ENCODE measurements around the gene NSD2. TPM values are rescaled to one million over a fixed set of nuclear protein-coding genes. Genes with fewer than 3 reads are reported as not detected.

Gene NSD2
- polyA plus RNA-seq (ENCODE audit: low read depth in 6 of 6), result 10 to 100 TPM in 1 of 6 donors, 1 to 10 TPM in 5; 2.0 to 15.7 (median 5.3) TPM

GRCh38 chr4:1870578-1871443 is at the start of gene NSD2:
Gene NSD2 (plus strand): TSS chr4:1871393. CDS start chr4:1900655, 29,262 bp downstream.
- peak within 1 kb of the TSS; percentile 94 to 99 (median 97) for H3K27ac Mint-ChIP-seq
- no peaks in the 10 kb centered on the region for H3K36me3 Mint-ChIP-seq
- ATAC-seq (ENCODE audit: low read depth in 2 of 2), result peak; percentile 70 to 74
- H3K9me3 Mint-ChIP-seq, result no peaks in the 10 kb centered on the region
- peak within 1 kb of the TSS; percentile 76 to 93 (median 88) for H3K4me3 Mint-ChIP-seq
- peak; percentile 83 for DNase-seq
- H3K27me3 Mint-ChIP-seq, result no peaks in the 10 kb centered on the region
- H3K4me1 Mint-ChIP-seq, result peaks cover 12 to 21% (median 16%) of the 10 kb centered on the region in 3 donors

DNA sequence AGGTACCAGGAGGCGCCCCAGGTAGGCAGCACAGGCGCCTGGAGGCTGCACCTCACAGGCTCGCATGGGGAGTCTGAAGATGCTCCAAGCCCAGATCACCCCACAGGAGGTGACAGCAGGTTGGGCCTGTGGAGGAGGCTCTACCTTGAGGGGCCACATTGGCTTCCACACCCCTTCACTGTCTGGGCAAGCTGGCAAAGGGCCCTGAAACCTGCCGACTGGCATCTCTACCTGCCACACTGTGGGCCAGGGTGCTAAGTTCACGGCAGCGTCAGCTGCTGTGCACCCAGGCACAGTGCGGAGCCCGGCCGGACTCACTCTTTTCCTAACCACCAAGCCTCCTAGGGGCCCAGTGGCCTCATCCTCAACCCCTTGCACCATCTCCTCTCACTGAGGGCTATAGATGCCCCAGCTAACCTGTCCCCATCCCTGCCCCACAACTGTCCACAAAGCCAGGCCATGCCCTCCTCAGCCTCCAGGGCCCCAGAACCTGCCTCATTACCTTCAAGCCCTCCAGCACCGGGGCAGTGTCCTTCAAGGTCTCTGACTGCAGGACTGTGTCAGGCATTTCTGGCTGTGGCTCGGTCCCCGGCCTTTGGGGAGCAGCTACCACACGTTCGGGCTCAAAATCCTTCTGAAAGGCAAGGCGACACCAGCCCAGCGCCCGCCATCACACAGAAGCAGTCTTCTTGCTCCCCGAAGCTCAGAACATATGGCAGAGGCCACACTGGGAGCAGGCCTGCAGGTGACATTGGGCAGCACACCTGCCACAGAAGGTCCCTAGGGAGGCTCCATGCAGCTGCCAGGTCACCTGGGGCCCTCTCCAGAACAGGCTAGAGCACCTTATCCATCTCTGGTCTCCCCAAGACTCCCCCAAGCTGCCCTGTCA is 49.3 kb upstream of the NSD2 start:
- Mint-ChIP-seq H3K27me3 (no peaks in the 10 kb centered on the region), H3K4me3 (peak overlapping the region in 1 of 8 donors; percentile 42), H3K4me1 (peaks cover 0 to 4% (median 0%) of the 10 kb centered on the region in 3 donors), H3K27ac (peak overlapping the region in 2 of 6 donors; percentile 62 to 79), H3K36me3 (peaks cover 18 to 45% of the 10 kb centered on the region in 2 donors), H3K9me3 (no peaks in the 10 kb centered on the region)
- DNase-seq (no peak), ATAC-seq (ENCODE audit: low read depth in 2 of 2) (no peak)

GRCh38 chr4:1822568-1823544 is 48.3 kb upstream of the NSD2 start:
- no peak for DNase-seq

GRCh38 chr4:1823545-1823932 is 47.7 kb upstream of the NSD2 start:
- H3K27ac Mint-ChIP-seq, result no peak overlapping the region
- no peak for DNase-seq
- H3K36me3 Mint-ChIP-seq, result peaks cover 18 to 45% of the 10 kb centered on the region in 2 donors
- H3K4me3 Mint-ChIP-seq, result no peak overlapping the region
- H3K4me1 Mint-ChIP-seq, result peaks cover 0 to 4% (median 0%) of the 10 kb centered on the region in 3 donors
- no peaks in the 10 kb centered on the region for H3K9me3 Mint-ChIP-seq
- ATAC-seq (ENCODE audit: low read depth in 2 of 2), result no peak
- H3K27me3 Mint-ChIP-seq, result no peaks in the 10 kb centered on the region

More at GRCh38 chr4:1822568-1823544, 48.3 kb upstream of the NSD2 start:
- Mint-ChIP-seq H3K27me3 (no peaks in the 10 kb centered on the region), H3K27ac (peak overlapping the region in 1 of 6 donors; percentile 52), H3K4me3 (peak overlapping the region in 1 of 8 donors; percentile 56), H3K9me3 (no peaks in the 10 kb centered on the region), H3K36me3 (peaks cover 18 to 45% of the 10 kb centered on the region in 2 donors), H3K4me1 (peaks cover 0 to 4% (median 0%) of the 10 kb centered on the region in 3 donors)
- no peak for ATAC-seq (ENCODE audit: low read depth in 2 of 2)

DNA sequence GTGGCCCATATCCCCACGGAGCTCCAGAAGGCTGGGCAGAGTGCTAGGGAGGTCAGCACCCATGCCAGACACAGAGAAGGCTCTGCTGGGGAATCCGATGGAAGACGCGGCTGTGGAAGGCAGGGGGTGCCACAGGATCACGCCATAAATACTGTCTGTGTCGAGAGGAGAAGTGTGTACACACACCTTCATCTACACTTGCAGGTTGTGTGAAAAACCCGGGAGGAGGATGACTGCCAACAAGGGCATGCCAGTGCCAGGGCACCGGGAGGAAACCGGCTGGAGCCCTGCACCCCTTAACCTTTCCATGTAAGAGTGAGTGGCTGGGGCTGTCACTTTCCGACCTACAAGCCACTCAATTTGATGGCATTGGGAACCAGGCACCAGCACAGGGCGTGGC is 46.4 kb upstream of the NSD2 start:
- H3K27me3 Mint-ChIP-seq, result no peaks in the 10 kb centered on the region
- H3K27ac Mint-ChIP-seq, result peak overlapping the region in 1 of 6 donors; percentile 56
- peaks cover 12 to 39% of the 10 kb centered on the region in 2 donors for H3K36me3 Mint-ChIP-seq
- H3K9me3 Mint-ChIP-seq, result no peaks in the 10 kb centered on the region
- peaks cover 0 to 4% (median 3%) of the 10 kb centered on the region in 3 donors for H3K4me1 Mint-ChIP-seq
- no peak for DNase-seq
- ATAC-seq (ENCODE audit: low read depth in 2 of 2), result no peak
- H3K4me3 Mint-ChIP-seq, result no peak overlapping the region

- Mint-ChIP-seq H3K4me3 (no peak overlapping the region), H3K9me3 (no peaks in the 10 kb centered on the region), H3K4me1 (peaks cover 5 to 8% (median 7%) of the 10 kb centered on the region in 3 donors), H3K36me3 (peaks cover 10 to 39% of the 10 kb centered on the region in 2 donors), H3K27me3 (no peaks in the 10 kb centered on the region), H3K27ac (peak overlapping the region in 1 of 6 donors; percentile 27)
- ATAC-seq (ENCODE audit: low read depth in 2 of 2) (no peak), DNase-seq (no peak)
Observed at GRCh38 chr4:1825326-1825725, 45.9 kb upstream of the NSD2 start.

DNA sequence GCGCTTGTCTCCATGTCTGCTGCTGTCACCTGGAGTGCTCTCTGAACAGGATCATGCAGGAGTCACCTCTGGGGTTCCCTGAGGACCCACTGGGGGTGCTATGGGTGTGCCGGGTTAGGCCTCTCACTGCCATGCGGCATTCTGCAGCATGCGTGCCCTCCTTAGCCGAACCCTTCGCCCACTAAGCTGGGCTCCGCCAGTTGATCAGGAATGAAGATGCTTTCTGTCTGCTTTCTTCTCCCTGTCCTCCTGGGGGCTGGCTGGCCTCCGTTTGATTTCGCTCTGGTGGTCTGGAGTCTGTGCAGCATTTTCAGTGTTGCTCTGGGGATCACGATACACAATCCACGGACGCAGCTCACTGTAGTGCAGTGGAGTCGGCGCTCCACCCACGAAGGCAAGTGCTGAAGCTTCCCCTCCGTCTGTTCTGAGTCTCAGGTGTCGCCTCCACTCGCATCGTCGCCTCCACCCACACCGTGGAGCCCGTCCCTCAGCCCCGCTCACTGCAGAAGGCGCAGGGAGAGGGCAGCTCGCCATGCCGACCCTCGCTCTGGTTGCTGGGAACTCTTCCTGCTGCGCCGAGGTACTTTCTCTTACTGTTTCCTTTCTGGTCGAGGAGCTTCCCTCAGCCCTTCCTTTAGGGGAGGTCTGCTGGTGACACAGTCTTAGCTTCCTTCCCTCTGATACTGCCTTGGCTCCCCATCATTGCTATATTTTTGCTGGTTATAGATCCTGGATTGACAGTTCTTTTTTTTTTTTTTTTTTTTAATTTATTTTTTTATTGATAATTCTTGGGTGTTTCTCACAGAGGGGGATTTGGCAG is 44.5 kb upstream of the NSD2 start:
- no peaks in the 10 kb centered on the region for H3K9me3 Mint-ChIP-seq
- peaks cover 8 to 12% (median 12%) of the 10 kb centered on the region in 3 donors for H3K4me1 Mint-ChIP-seq
- peaks cover 10 to 39% of the 10 kb centered on the region in 2 donors for H3K36me3 Mint-ChIP-seq
- no peak overlapping the region for H3K27ac Mint-ChIP-seq
- ATAC-seq (ENCODE audit: low read depth in 2 of 2) (no peak), DNase-seq (no peak)
- H3K4me3 Mint-ChIP-seq, result no peak overlapping the region
- no peaks in the 10 kb centered on the region for H3K27me3 Mint-ChIP-seq

DNA sequence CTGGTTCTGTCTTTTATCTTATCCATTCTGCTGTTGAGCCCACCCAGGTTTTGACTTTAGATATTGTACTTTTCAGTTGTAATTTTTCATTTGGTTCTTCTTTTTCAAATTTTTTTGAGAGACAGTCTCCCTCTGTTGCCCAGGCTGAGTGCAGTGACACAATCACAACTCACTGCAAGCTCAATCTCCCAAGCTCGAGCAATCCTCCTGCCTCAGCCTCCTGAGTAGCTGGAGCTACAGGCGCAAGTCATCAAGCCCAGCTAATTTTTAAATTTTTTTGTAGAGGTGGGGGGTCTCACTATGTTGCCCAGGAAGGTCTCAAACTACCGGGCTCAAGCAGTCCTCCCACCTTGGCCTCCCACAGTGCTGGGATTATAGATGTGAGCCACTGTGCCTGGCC is 41.0 kb upstream of the NSD2 start:
- Mint-ChIP-seq H3K9me3 (no peaks in the 10 kb centered on the region), H3K27ac (peak overlapping the region in 4 of 6 donors; percentile 5 to 96 (median 66)), H3K36me3 (peaks cover 9 to 14% of the 10 kb centered on the region in 2 donors), H3K27me3 (no peaks in the 10 kb centered on the region), H3K4me3 (no peak overlapping the region), H3K4me1 (peaks cover 14 to 40% (median 34%) of the 10 kb centered on the region in 3 donors)
- DNase-seq (no peak), ATAC-seq (ENCODE audit: low read depth in 2 of 2) (no peak)

DNA sequence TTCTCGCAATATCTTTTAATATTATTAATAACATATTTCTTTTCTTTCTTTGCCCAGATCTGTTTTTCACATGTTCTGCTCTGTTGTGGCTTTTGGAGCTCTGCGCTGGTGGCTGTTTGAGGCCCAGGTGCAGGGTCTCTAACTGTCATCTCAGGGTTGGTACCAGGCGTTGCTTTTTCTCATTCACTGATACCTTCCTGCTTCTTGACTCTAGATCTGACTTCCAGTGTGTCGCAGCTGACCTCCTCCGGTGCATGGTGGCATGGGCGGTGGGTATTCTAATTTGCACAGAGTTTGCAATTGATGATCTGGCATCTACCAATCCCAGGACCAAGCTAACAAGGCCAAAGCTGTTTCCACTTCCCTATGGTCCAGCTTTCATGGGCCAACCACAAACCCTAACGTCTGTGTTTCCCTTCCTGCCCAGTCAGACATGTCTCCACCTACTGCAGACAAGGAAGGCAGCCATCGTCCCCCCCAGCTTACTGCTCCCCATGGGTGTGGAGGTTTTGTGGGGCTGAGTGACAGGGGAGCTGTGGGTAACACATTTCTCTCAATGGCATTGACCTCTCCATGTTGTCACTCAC is 40.5 kb upstream of the NSD2 start:
- Mint-ChIP-seq H3K9me3 (no peaks in the 10 kb centered on the region), H3K4me3 (no peak overlapping the region), H3K36me3 (peaks cover 9 to 14% of the 10 kb centered on the region in 2 donors), H3K27me3 (no peaks in the 10 kb centered on the region), H3K27ac (peak overlapping the region; percentile 15 to 96 (median 54)), H3K4me1 (peaks cover 14 to 40% (median 34%) of the 10 kb centered on the region in 3 donors)
- no peak for ATAC-seq (ENCODE audit: low read depth in 2 of 2)
- DNase-seq, result no peak

- Mint-ChIP-seq H3K4me3 (no peak overlapping the region), H3K27me3 (no peaks in the 10 kb centered on the region), H3K27ac (peak overlapping the region in 2 of 6 donors; percentile 70 to 96), H3K9me3 (no peaks in the 10 kb centered on the region), H3K36me3 (peaks cover 9 to 14% of the 10 kb centered on the region in 2 donors), H3K4me1 (peaks cover 14 to 40% (median 34%) of the 10 kb centered on the region in 3 donors)
- ATAC-seq (ENCODE audit: low read depth in 2 of 2) (no peak), DNase-seq (no peak)
Observed at GRCh38 chr4:1831331-1831730, 39.9 kb upstream of the NSD2 start.

- H3K4me3 Mint-ChIP-seq, result no peak overlapping the region
- no peak for ATAC-seq (ENCODE audit: low read depth in 2 of 2)
- peaks cover 14 to 40% (median 34%) of the 10 kb centered on the region in 3 donors for H3K4me1 Mint-ChIP-seq
Observed at GRCh38 chr4:1832690-1833089, 38.5 kb upstream of the NSD2 start.

More at GRCh38 chr4:1832690-1833089, 38.5 kb upstream of the NSD2 start:
- Mint-ChIP-seq H3K36me3 (peaks cover 9 to 14% of the 10 kb centered on the region in 2 donors), H3K9me3 (no peaks in the 10 kb centered on the region), H3K27me3 (no peaks in the 10 kb centered on the region), H3K27ac (peak overlapping the region in 3 of 6 donors; percentile 87 to 96 (median 91))
- DNase-seq, result no peak
